Caki2 (cell line): ENCODE data around the gene DLEC1. TPM values are rescaled to one million over a fixed set of nuclear protein-coding genes. Genes with fewer than 3 reads are reported as not detected.

Experiments
- DNase-seq: peaks from one replicate; pipeline ENCODE4 v3.0.0-alpha.2; 2015; ENCODE audit warnings: low read depth
- in situ Hi-C: cut with HindIII; loops from 2 replicates; pipeline ENCODE4 v1.10.0; 2016; ENCODE audit warnings: low sequenced_read_pairs, low pct_unique_long_range_greater_than_20kb, mixed read lengths
- total RNA-seq: library from RNA; depleted of rRNA; stranded (reverse); fragments of >200 nt; shearing (Covaris generic); gene quantifications from 2 replicates; pipeline ENCODE4 v1.2.3, GENCODE V29; 2014; ENCODE audit warnings: low replicate concordance

The DLEC1 gene
- total RNA-seq, 1 experiment from 2014 or later: not detected

- DNase-seq: no peak
- in situ Hi-C loops: no loop called here
These were observed 38.0 kb upstream of the DLEC1 start for GRCh38 chr3:38000965-38001455.

GRCh38 chr3:38001456-38002081, 37.4 kb upstream of the DLEC1 start:
- in situ Hi-C loops: no loop called here
- no peak for DNase-seq

- in situ Hi-C loops: no loop called here
These were observed 36.6 kb upstream of the DLEC1 start for GRCh38 chr3:38002291-38002876.

GRCh38 chr3:38002940-38003339, 36.1 kb upstream of the DLEC1 start:
- in situ Hi-C loops: no loop called here
- no peak for DNase-seq

More at GRCh38 chr3:38002291-38002876, 36.6 kb upstream of the DLEC1 start:
- no peak for DNase-seq

GRCh38 chr3:38003371-38003816, 35.6 kb upstream of the DLEC1 start:
- in situ Hi-C loops: no loop called here
- no peak for DNase-seq

- no peak for DNase-seq
- in situ Hi-C loops: no loop called here
These were observed 35.1 kb upstream of the DLEC1 start for GRCh38 chr3:38003817-38004414.

- peak; percentile 51 for DNase-seq
- in situ Hi-C loops: no loop called here
These were observed 34.5 kb upstream of the DLEC1 start for GRCh38 chr3:38004415-38005075.

- in situ Hi-C loops: no loop called here
These were observed 33.7 kb upstream of the DLEC1 start for GRCh38 chr3:38005076-38006020.

GRCh38 chr3:38006031-38006430, 33.0 kb upstream of the DLEC1 start:
- in situ Hi-C loops: no loop called here
- no peak for DNase-seq

More at GRCh38 chr3:38005076-38006020, 33.7 kb upstream of the DLEC1 start:
- DNase-seq: no peak

- no peak for DNase-seq
- in situ Hi-C loops: no loop called here
These were observed 32.5 kb upstream of the DLEC1 start for GRCh38 chr3:38006445-38006995.

GRCh38 chr3:38007754-38008090, 31.3 kb upstream of the DLEC1 start:
- in situ Hi-C loops: no loop called here
- no peak for DNase-seq

GRCh38 chr3:38008191-38008701, 30.8 kb upstream of the DLEC1 start:
- DNase-seq: no peak
- in situ Hi-C loops: no loop called here

GRCh38 chr3:38008971-38009580, 29.9 kb upstream of the DLEC1 start:
- in situ Hi-C loops: no loop called here

GRCh38 chr3:38009807-38010591, 29.0 kb upstream of the DLEC1 start:
- DNase-seq: no peak
- in situ Hi-C loops: no loop called here

More at GRCh38 chr3:38008971-38009580, 29.9 kb upstream of the DLEC1 start:
- DNase-seq: no peak

GRCh38 chr3:38011111-38011510, 27.9 kb upstream of the DLEC1 start:
- no peak for DNase-seq
- in situ Hi-C loops: no loop called here

- in situ Hi-C loops: no loop called here
- no peak for DNase-seq
These were observed 23.5 kb upstream of the DLEC1 start for GRCh38 chr3:38015485-38015884.

- no peak for DNase-seq
- in situ Hi-C loops: no loop called here
These were observed 23.0 kb upstream of the DLEC1 start for GRCh38 chr3:38015984-38016383.
